ENCODE measurements around the gene PAPOLB. TPM values are rescaled to one million over a fixed set of nuclear protein-coding genes. Genes with fewer than 3 reads are reported as not detected.

Gene PAPOLB
- total RNA-seq (2021) (not detected in 2 replicates), Bru-seq, nascent RNA (percentile 25 among the genes with signal in this experiment), BruChase-seq, experiment 1, labeled RNA remaining after a 2-hour chase (not detected), BruChase-seq, experiment 2, labeled RNA remaining after a 6-hour chase (not detected)
- long read RNA-seq: 0 reads

DNA sequence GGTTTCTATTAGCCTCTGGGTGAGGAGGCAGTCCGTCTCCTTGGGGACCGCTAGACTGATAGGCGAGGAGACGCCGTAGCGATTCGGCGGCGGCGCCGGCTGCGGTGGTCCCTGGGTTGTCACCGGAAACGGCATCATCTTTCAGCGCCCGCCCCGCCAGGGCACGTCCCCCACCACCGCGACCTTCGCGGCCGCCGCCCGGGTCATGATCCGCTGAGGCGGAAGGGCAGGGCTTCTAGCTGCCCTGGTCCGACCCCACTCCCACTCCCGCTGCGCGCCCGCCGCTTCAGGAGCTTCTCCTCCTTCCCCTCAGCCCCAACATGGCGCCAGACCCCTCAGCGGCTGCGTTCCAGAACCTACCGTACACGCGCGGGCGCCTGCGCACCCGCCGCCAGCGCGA is at the start of gene PAPOLB:
Gene PAPOLB, minus strand, starts transcription at position 358 of the 400 bp plus-strand sequence. Its CDS starts 220 bp downstream, at position 138.
- no peak within 1 kb of the TSS for H3K4me3 ChIP-seq
- no peak within 1 kb of the TSS for H3K27ac ChIP-seq
- no peak for TF ChIP-seq EZH2 (IDR thresholded peaks at IDR 0.05; ENCODE audit: low read depth)
- TF ChIP-seq, protein P1, sequence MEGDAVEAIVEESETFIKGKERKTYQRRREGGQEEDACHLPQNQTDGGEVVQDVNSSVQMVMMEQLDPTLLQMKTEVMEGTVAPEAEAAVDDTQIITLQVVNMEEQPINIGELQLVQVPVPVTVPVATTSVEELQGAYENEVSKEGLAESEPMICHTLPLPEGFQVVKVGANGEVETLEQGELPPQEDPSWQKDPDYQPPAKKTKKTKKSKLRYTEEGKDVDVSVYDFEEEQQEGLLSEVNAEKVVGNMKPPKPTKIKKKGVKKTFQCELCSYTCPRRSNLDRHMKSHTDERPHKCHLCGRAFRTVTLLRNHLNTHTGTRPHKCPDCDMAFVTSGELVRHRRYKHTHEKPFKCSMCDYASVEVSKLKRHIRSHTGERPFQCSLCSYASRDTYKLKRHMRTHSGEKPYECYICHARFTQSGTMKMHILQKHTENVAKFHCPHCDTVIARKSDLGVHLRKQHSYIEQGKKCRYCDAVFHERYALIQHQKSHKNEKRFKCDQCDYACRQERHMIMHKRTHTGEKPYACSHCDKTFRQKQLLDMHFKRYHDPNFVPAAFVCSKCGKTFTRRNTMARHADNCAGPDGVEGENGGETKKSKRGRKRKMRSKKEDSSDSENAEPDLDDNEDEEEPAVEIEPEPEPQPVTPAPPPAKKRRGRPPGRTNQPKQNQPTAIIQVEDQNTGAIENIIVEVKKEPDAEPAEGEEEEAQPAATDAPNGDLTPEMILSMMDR (conservative IDR thresholded peaks at IDR 0.05): no peak
- H3K4me1 ChIP-seq (replicated peaks; ENCODE audit: insufficient read depth): no peaks in the 10 kb centered on the region
- DNase-seq: no peak
- no peaks in the 10 kb centered on the region for H4K20me1 ChIP-seq (ENCODE audit: insufficient read depth)
- 0 out of 2 replicates have a peak, but pooled peaks cover 11% of the 10 kb centered on the region for H3K9me3 ChIP-seq (ENCODE audit: insufficient read depth, low read depth)
- H2AFZ ChIP-seq: no peak within 1 kb of the TSS
- intact Hi-C loops (cut with micrococcal nuclease; ENCODE audit: unreplicated experiment): no loop called here
- H3K4me2 ChIP-seq: no peak within 1 kb of the TSS
- H3K79me2 ChIP-seq (ENCODE audit: low read depth): no peaks in the 10 kb centered on the region
- H3K27me3 ChIP-seq (ENCODE audit: insufficient read depth, low read depth): peaks cover 96% of the 10 kb centered on the region
- no peaks in the 10 kb centered on the region for H3K9me2 ChIP-seq (ENCODE audit: insufficient read depth)
- H3F3A ChIP-seq (ENCODE audit: insufficient read depth, low read depth): no peaks in the 10 kb centered on the region
- CTCF ChIA-PET: no interaction called here
- H3K36me3 ChIP-seq (ENCODE audit: low read depth): no peaks in the 10 kb centered on the region
- BruUV-seq (replicated peaks): no TSS peak
- POLR2A ChIA-PET (ENCODE audit: unreplicated experiment): no interaction called here

DNA sequence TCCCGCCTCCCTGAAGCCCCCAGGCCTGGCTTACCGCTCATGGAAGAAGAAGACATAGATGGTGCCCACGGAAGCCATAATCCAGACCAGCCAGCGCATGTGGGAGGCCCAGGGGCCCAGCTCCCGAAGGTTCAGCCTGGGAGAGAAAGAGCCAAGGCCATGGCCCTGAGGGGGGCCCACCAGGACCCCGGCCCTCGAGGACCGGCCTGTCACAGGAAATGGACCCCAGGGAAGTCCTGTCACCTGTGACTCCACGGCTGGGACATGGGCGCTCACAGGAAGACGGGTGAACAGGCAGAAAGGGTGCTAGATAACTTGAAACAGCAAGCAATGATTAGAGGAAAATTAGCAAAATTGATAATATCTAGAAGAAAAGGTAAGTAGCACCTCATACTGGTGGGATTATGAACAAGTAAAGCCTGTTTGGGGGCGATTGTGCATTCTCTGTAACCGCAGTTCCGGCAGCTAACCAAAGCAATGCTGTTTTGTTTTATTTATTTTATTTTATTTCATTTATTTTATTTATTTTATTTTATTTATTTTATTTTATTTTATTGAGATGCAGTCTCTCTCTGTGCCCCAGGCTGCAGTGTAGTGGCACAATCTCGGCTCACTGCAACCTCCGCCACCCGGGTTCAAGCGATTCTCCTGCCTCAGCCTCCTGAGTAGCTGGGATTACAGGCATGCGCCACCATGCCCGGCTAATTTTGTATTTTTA is 49.4 kb upstream of the PAPOLB start:
- Histone ChIP-seq H3F3A (ENCODE audit: insufficient read depth, low read depth) (no peaks in the 10 kb centered on the region), H3K27me3 (ENCODE audit: insufficient read depth, low read depth) (peaks cover 60% of the 10 kb centered on the region), H3K4me2 (no peak overlapping the region), H3K9me2 (ENCODE audit: insufficient read depth) (no peaks in the 10 kb centered on the region), H3K4me3 (no peak overlapping the region), H3K27ac (no peak overlapping the region), H3K9me3 (ENCODE audit: insufficient read depth, low read depth) (no peaks in the 10 kb centered on the region), H4K20me1 (ENCODE audit: insufficient read depth) (no peaks in the 10 kb centered on the region), H2AFZ (no peak overlapping the region), H3K4me1 (replicated peaks; ENCODE audit: insufficient read depth) (no peaks in the 10 kb centered on the region), H3K36me3 (ENCODE audit: low read depth) (no peaks in the 10 kb centered on the region), H3K79me2 (ENCODE audit: low read depth) (no peaks in the 10 kb centered on the region)
- ChIA-PET CTCF (no interaction called here), POLR2A (ENCODE audit: unreplicated experiment) (no interaction called here)
- TF ChIP-seq, protein P1 (conservative IDR thresholded peaks at IDR 0.05): no peak
- TF ChIP-seq EZH2 (IDR thresholded peaks at IDR 0.05; ENCODE audit: low read depth): no peak
- no peak for DNase-seq
- BruUV-seq (replicated peaks): no TSS peak
- intact Hi-C loops (cut with micrococcal nuclease; ENCODE audit: unreplicated experiment): no loop called here

DNA sequence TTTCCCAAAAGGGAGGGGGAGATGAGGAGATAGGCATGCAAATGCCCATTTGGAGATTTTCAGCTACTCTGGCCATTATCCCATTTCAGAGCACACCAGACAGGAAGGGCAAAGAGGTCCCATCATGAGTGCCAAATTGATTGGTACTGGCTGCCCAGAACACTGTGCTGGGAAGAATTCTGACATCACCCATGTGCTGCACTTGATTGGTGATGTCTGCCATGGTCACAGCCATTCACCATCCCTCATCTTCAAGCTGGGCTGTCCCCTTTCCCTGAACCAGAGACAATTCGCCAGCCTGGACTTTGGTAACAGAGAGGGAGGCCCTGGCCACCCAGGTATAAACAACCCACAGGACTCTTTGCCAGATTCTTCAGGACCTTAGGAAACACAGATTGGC is 44.9 kb upstream of the PAPOLB start:
- no peak overlapping the region for H2AFZ ChIP-seq
- no peak overlapping the region for H3K27ac ChIP-seq
- intact Hi-C loops (cut with micrococcal nuclease; ENCODE audit: unreplicated experiment): no loop called here
- H3K27me3 ChIP-seq (ENCODE audit: insufficient read depth, low read depth): peaks cover 93% of the 10 kb centered on the region
- POLR2A ChIA-PET (ENCODE audit: unreplicated experiment): no interaction called here
- no peaks in the 10 kb centered on the region for H3K9me3 ChIP-seq (ENCODE audit: insufficient read depth, low read depth)
- no peaks in the 10 kb centered on the region for H3K9me2 ChIP-seq (ENCODE audit: insufficient read depth)
- no TSS peak for BruUV-seq (replicated peaks)
- TF ChIP-seq, protein P1 (conservative IDR thresholded peaks at IDR 0.05): no peak
- TF ChIP-seq EZH2 (IDR thresholded peaks at IDR 0.05; ENCODE audit: low read depth): no peak
- H4K20me1 ChIP-seq (ENCODE audit: insufficient read depth): no peaks in the 10 kb centered on the region
- no peak overlapping the region for H3K4me3 ChIP-seq
- H3K36me3 ChIP-seq (ENCODE audit: low read depth): no peaks in the 10 kb centered on the region
- H3K4me1 ChIP-seq (replicated peaks; ENCODE audit: insufficient read depth): no peaks in the 10 kb centered on the region
- CTCF ChIA-PET: no interaction called here
- no peak for DNase-seq
- no peak overlapping the region for H3K4me2 ChIP-seq
- H3K79me2 ChIP-seq (ENCODE audit: low read depth): no peaks in the 10 kb centered on the region
- no peaks in the 10 kb centered on the region for H3F3A ChIP-seq (ENCODE audit: insufficient read depth, low read depth)

All from PC-9 (cell line).